Breast epithelium (tissue), 4 donors: ENCODE results near the gene CD47. TPM values are rescaled to one million over a fixed set of nuclear protein-coding genes. Genes with fewer than 3 reads are reported as not detected.

Source experiments
- DNase-seq, 2 donors: peaks; one replicate each; pipeline ENCODE4 v3.0.0-alpha.2; 2019; ENCODE audit warnings: low spot score in 2 of 2
- H3K27ac ChIP-seq, 2 donors: fragments of 200-600 bp; sonication (generic) in 1 of 2; one replicate each; pipeline ENCODE4 v1.5.1; 2016 to 2019; ENCODE audit warnings: mild to moderate bottlenecking in 1 of 2
- H3K27me3 ChIP-seq, 2 donors: fragments of 200-600 bp; sonication (generic) in 1 of 2; one replicate each; pipeline versions ENCODE4 v1.5.1 to v1.6.0; 2017 to 2019; ENCODE audit warnings: control low read depth in 1 of 2, mild to moderate bottlenecking in 1 of 2
- H3K36me3 ChIP-seq: fragments of 200-600 bp; one replicate; pipeline ENCODE4 v1.5.1; 2019
- H3K4me1 ChIP-seq, 2 donors: fragments of 200-600 bp; sonication (generic); one replicate each; pipeline ENCODE4 v1.5.1; 2016 to 2019; ENCODE audit warnings: control low read depth in 1 of 2
- H3K4me3 ChIP-seq, 3 donors: fragments of 200-600 bp; sonication (generic); 1 replicate in 2 of 3; 2 replicates in 1 of 3; pipeline ENCODE4 v1.5.1; 2016 to 2019; ENCODE audit warnings: mild to moderate bottlenecking in 3 of 3, moderate library complexity in 2 of 3
- H3K9me3 ChIP-seq, 2 donors: fragments of 200-600 bp; sonication (generic) in 1 of 2; one replicate each; pipeline ENCODE4 v1.5.1; 2016 to 2019; ENCODE audit warnings: control low read depth in 1 of 2
- CTCF ChIP-seq, 3 donors: fragments of 450-650 bp; IDR thresholded peaks; one replicate each; pipeline ENCODE4 v1.5.1; 2016 to 2017; ENCODE audit warnings: antibody characterized with exemption in 3 of 3, mild to moderate bottlenecking in 3 of 3, moderate library complexity in 3 of 3
- POLR2A ChIP-seq: fragments of 450-650 bp; IDR thresholded peaks from one replicate; pipeline ENCODE4 v1.6.1; 2016; ENCODE audit warnings: antibody characterized with exemption, mild to moderate bottlenecking, moderate library complexity
- POLR2AphosphoS5 ChIP-seq, 3 donors: sonication (generic); formaldehyde crosslinking; IDR thresholded peaks; one replicate each; pipeline ENCODE4 v1.6.1; 2017; ENCODE audit warnings: antibody characterized with exemption in 3 of 3
- intact Hi-C: fragments of 100-400 bp; cut with DNase I; formaldehyde crosslinking; loops from one replicate; pipeline ENCODE4 v1.15.1; 2023; ENCODE audit warnings: low total_unique reads
- total RNA-seq, 3 donors: library from RNA; depleted of rRNA; stranded (reverse); fragments of >200 nt; gene quantifications; one replicate each; pipeline ENCODE4 v1.1.0, GENCODE V29; 2016

CD47 gene
- total RNA-seq, 3 donors from 2014 or later: 52.8 to 126 (median 85.5) TPM

- H3K9me3 ChIP-seq: no peaks in the 10 kb centered on the region
- no peak overlapping the region for H3K4me3 ChIP-seq
- no peaks in the 10 kb centered on the region for H3K27me3 ChIP-seq
- DNase-seq: no peak
- no peak overlapping the region for H3K27ac ChIP-seq
- TF ChIP-seq POLR2AphosphoS5 (IDR thresholded peaks at IDR 0.05): no peak
- no peak for TF ChIP-seq CTCF (IDR thresholded peaks at IDR 0.05)
- no peak for TF ChIP-seq POLR2A
- H3K36me3 ChIP-seq: no peaks in the 10 kb centered on the region
- intact Hi-C loops: no loop called here
- H3K4me1 ChIP-seq: no peaks in the 10 kb centered on the region
Measured at GRCh38 chr3:108122276-108122675, 31.4 kb upstream of the CD47 start.

GRCh38 chr3:108119398-108120104 is 28.7 kb upstream of the CD47 start:
- Histone ChIP-seq H3K27ac (no peak overlapping the region), H3K9me3 (no peaks in the 10 kb centered on the region), H3K4me1 (no peaks in the 10 kb centered on the region), H3K4me3 (no peak overlapping the region), H3K36me3 (no peaks in the 10 kb centered on the region), H3K27me3 (no peaks in the 10 kb centered on the region)
- intact Hi-C loops: no loop called here
- TF ChIP-seq POLR2AphosphoS5 (IDR thresholded peaks at IDR 0.05) (no peak), CTCF (IDR thresholded peaks at IDR 0.05) (no peak), POLR2A (no peak)
- DNase-seq: no peak

GRCh38 chr3:108118038-108118768 is 27.4 kb upstream of the CD47 start:
- Histone ChIP-seq H3K9me3 (no peaks in the 10 kb centered on the region), H3K4me1 (no peaks in the 10 kb centered on the region), H3K36me3 (no peaks in the 10 kb centered on the region), H3K27ac (no peak overlapping the region), H3K27me3 (no peaks in the 10 kb centered on the region), H3K4me3 (no peak overlapping the region)
- intact Hi-C loops: no loop called here
- no peak for TF ChIP-seq POLR2AphosphoS5 (IDR thresholded peaks at IDR 0.05)
- TF ChIP-seq CTCF (IDR thresholded peaks at IDR 0.05): no peak
- TF ChIP-seq POLR2A: no peak
- DNase-seq: no peak

- Histone ChIP-seq H3K9me3 (no peaks in the 10 kb centered on the region), H3K27ac (no peak overlapping the region), H3K4me3 (no peak overlapping the region), H3K4me1 (no peaks in the 10 kb centered on the region), H3K36me3 (no peaks in the 10 kb centered on the region), H3K27me3 (no peaks in the 10 kb centered on the region)
- intact Hi-C loops: no loop called here
- no peak for TF ChIP-seq CTCF (IDR thresholded peaks at IDR 0.05)
- no peak for TF ChIP-seq POLR2AphosphoS5 (IDR thresholded peaks at IDR 0.05)
- no peak for TF ChIP-seq POLR2A
- DNase-seq: no peak
Measured at GRCh38 chr3:108117241-108117775, 26.5 kb upstream of the CD47 start.
